Measurements from ENCODE around the gene LAMA2.

Gene LAMA2

DNA sequence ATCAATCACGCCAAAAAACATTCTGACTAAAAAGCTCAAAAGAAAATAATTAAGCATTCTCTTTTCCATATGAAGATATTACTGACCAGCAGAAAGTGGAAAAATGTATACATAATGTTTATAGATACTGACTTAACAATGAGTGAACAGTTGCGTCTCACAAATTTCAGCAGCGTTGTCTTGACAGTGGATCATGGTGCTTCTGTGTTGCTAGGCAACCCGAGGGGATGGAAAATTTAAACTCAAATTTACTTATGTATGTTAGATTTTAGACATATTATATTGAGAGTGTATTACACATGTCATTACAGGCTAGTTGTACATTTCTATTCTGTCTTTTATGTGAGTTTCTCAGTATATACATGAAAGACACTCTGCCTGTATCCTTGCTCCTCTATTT is 110.2 kb downstream of the LAMA2 start:
- no peaks in the 10 kb centered on the region for H3K9me3 ChIP-seq (ENCODE audit: low read length)
- no peak overlapping the region for H2AFZ ChIP-seq (ENCODE audit: low read length)
- no peak overlapping the region for H3K4me2 ChIP-seq (ENCODE audit: low read length)
- H3K4me3 ChIP-seq (ENCODE audit: low read depth, low read length, poor library complexity, severe bottlenecking) = no peak overlapping the region
- H3K4me1 ChIP-seq (ENCODE audit: insufficient read depth, low read length, severe bottlenecking) = no peaks in the 10 kb centered on the region
- no peaks in the 10 kb centered on the region for H3K36me3 ChIP-seq (ENCODE audit: insufficient read depth, low read length)
- no peaks in the 10 kb centered on the region for H3K9me2 ChIP-seq (ENCODE audit: low read depth, low read length)
- H3K27ac ChIP-seq (ENCODE audit: low read depth, low read length, poor library complexity, severe bottlenecking) = no peak overlapping the region
- TF ChIP-seq EZH2 (IDR thresholded peaks at IDR 0.05; ENCODE audit: borderline replicate concordance, low read length) = no peak
- TF ChIP-seq, protein P1, sequence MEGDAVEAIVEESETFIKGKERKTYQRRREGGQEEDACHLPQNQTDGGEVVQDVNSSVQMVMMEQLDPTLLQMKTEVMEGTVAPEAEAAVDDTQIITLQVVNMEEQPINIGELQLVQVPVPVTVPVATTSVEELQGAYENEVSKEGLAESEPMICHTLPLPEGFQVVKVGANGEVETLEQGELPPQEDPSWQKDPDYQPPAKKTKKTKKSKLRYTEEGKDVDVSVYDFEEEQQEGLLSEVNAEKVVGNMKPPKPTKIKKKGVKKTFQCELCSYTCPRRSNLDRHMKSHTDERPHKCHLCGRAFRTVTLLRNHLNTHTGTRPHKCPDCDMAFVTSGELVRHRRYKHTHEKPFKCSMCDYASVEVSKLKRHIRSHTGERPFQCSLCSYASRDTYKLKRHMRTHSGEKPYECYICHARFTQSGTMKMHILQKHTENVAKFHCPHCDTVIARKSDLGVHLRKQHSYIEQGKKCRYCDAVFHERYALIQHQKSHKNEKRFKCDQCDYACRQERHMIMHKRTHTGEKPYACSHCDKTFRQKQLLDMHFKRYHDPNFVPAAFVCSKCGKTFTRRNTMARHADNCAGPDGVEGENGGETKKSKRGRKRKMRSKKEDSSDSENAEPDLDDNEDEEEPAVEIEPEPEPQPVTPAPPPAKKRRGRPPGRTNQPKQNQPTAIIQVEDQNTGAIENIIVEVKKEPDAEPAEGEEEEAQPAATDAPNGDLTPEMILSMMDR (IDR thresholded peaks at IDR 0.05; ENCODE audit: low read length) = no peak
- H3F3A ChIP-seq (ENCODE audit: insufficient read depth, low read length) = no peaks in the 10 kb centered on the region
- no peaks in the 10 kb centered on the region for H3K79me2 ChIP-seq (ENCODE audit: insufficient read depth, low read length)
- no peaks in the 10 kb centered on the region for H3K27me3 ChIP-seq (ENCODE audit: insufficient read depth, low read length)
- H3K9ac ChIP-seq (ENCODE audit: low read length) = no peak overlapping the region
- H4K20me1 ChIP-seq (ENCODE audit: insufficient read depth, low read length) = no peaks in the 10 kb centered on the region

DNA sequence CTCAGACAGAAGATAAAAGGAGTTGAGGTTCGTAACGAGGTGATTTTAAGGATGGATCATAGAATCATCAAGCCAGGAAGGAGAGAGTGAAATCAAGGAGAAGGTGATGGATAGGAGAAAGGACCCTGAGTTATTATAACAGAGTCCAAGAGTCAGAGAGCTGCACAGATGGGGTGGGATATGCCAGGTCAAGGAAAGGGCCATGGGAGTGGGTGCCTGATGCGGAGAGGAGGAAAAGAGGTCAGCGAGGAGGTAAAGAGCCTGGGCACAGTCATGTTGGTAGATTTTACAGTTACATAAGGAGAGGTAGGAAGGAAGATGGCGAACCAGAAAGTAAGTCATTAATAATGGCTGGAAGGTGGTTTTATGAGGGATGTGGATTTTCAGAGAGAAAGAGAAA is 114.9 kb downstream of the LAMA2 start:
- no peaks in the 10 kb centered on the region for H3K79me2 ChIP-seq (ENCODE audit: insufficient read depth, low read length)
- H3K27ac ChIP-seq (ENCODE audit: low read depth, low read length, poor library complexity, severe bottlenecking) = no peak overlapping the region
- H2AFZ ChIP-seq (ENCODE audit: low read length) = no peak overlapping the region
- H3K9me3 ChIP-seq (ENCODE audit: low read length) = no peaks in the 10 kb centered on the region
- H3K4me3 ChIP-seq (ENCODE audit: low read depth, low read length, poor library complexity, severe bottlenecking) = no peak overlapping the region
- no peaks in the 10 kb centered on the region for H3F3A ChIP-seq (ENCODE audit: insufficient read depth, low read length)
- no peaks in the 10 kb centered on the region for H3K4me1 ChIP-seq (ENCODE audit: insufficient read depth, low read length, severe bottlenecking)
- no peak for TF ChIP-seq EZH2 (IDR thresholded peaks at IDR 0.05; ENCODE audit: borderline replicate concordance, low read length)
- TF ChIP-seq, protein P1 (IDR thresholded peaks at IDR 0.05; ENCODE audit: low read length) = no peak
- no peaks in the 10 kb centered on the region for H3K36me3 ChIP-seq (ENCODE audit: insufficient read depth, low read length)
- H4K20me1 ChIP-seq (ENCODE audit: insufficient read depth, low read length) = no peaks in the 10 kb centered on the region
- H3K27me3 ChIP-seq (ENCODE audit: insufficient read depth, low read length) = no peaks in the 10 kb centered on the region
- no peak overlapping the region for H3K9ac ChIP-seq (ENCODE audit: low read length)
- H3K9me2 ChIP-seq (ENCODE audit: low read depth, low read length) = no peaks in the 10 kb centered on the region
- no peak overlapping the region for H3K4me2 ChIP-seq (ENCODE audit: low read length)

DNA sequence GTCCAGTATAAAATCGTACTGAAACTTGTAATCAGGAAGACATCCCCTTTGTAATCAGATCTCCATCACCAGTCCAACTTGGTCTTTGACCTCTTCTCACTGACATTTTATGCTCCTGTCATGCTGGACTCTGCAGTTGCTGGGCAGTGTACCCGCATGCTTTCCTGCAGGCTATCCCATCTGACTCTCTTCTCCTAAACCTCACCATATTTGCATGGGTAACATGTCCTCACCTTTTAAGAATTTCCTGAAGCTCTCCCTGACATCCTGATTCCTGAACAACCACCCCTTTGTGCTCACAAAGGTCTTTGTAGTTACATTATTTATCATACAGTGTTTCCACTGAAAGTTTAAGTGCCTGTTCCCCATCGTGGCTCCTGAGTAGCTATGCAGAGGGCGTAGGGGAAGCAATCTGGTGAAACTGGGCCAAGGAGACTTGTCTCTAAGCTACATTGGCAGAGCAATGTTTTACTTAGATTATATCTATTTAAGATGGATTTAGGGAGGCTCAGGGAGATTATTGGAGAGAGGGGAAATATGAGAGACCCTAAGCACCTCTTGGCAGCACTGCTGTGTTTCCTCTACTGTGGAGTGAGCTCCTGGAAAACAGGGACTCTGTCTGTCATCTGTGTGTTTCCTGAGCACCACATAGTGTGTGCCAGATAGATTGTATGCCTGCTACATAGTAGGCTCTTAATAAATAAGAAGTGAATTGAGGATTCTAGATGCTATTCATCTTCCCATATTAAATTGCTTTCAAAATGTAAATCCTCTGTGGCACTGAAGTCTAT is 124.0 kb downstream of the LAMA2 start:
- H3K9ac ChIP-seq (ENCODE audit: low read length) = no peak overlapping the region
- H4K20me1 ChIP-seq (ENCODE audit: insufficient read depth, low read length) = no peaks in the 10 kb centered on the region
- H3K9me2 ChIP-seq (ENCODE audit: low read depth, low read length) = no peaks in the 10 kb centered on the region

More for the DNA sequence above, 124.0 kb downstream of the LAMA2 start:
- H3K4me2 ChIP-seq (ENCODE audit: low read length) = no peak overlapping the region
- H3F3A ChIP-seq (ENCODE audit: insufficient read depth, low read length) = no peaks in the 10 kb centered on the region
- H3K4me3 ChIP-seq (ENCODE audit: low read depth, low read length, poor library complexity, severe bottlenecking) = no peak overlapping the region
- H3K36me3 ChIP-seq (ENCODE audit: insufficient read depth, low read length) = no peaks in the 10 kb centered on the region
- H2AFZ ChIP-seq (ENCODE audit: low read length) = no peak overlapping the region
- no peaks in the 10 kb centered on the region for H3K4me1 ChIP-seq (ENCODE audit: insufficient read depth, low read length, severe bottlenecking)
- TF ChIP-seq, protein P1 (IDR thresholded peaks at IDR 0.05; ENCODE audit: low read length) = no peak
- TF ChIP-seq EZH2 (IDR thresholded peaks at IDR 0.05; ENCODE audit: borderline replicate concordance, low read length) = no peak
- no peaks in the 10 kb centered on the region for H3K27me3 ChIP-seq (ENCODE audit: insufficient read depth, low read length)
- H3K9me3 ChIP-seq (ENCODE audit: low read length) = no peaks in the 10 kb centered on the region
- no peaks in the 10 kb centered on the region for H3K79me2 ChIP-seq (ENCODE audit: insufficient read depth, low read length)
- H3K27ac ChIP-seq (ENCODE audit: low read depth, low read length, poor library complexity, severe bottlenecking) = no peak overlapping the region
